Activated T-cell treated with anti-CD3 and anti-CD28 coated beads, Interleukin-2, amount 50 U/mL, for 72 hours (primary cell): ENCODE data around the gene ARMC7. TPM values are rescaled to one million over a fixed set of nuclear protein-coding genes. Genes with fewer than 3 reads are reported as not detected.

Experiments
- ATAC-seq, 2 donors: fragments of 150-1000 bp; cut with Tn5 transposase; replicated peaks in 1 of 2; 2 replicates each; pipeline ENCODE4 v1.10.0; 2021; ENCODE audit warnings: moderate library complexity in 2 of 2, mild to moderate bottlenecking in 1 of 2
- DNase-seq, 2 donors: peaks; one replicate each; pipeline ENCODE4 v3.0.0; 2021 to 2022; ENCODE audit warnings: mixed read lengths in 1 of 2
- H3K27ac Mint-ChIP-seq: one replicate; pipeline ENCODE4 v1.8.0; 2022; ENCODE audit warnings: mild to moderate bottlenecking, moderate library complexity, mixed read lengths
- H3K27me3 Mint-ChIP-seq: one replicate; pipeline ENCODE4 v1.8.0; 2022; ENCODE audit warnings: low read depth, mixed read lengths
- H3K36me3 Mint-ChIP-seq, 2 donors: one replicate each; pipeline ENCODE4 v1.8.0; 2022; ENCODE audit warnings: mixed read lengths in 2 of 2, mild to moderate bottlenecking in 1 of 2; ENCODE audit not compliant: insufficient read depth in 2 of 2
- H3K4me1 Mint-ChIP-seq: one replicate; pipeline ENCODE4 v1.8.0; 2022; ENCODE audit warnings: low read depth, mixed read lengths
- H3K4me3 Mint-ChIP-seq, 2 donors: one replicate each; pipeline ENCODE4 v1.8.0; 2022; ENCODE audit warnings: mild to moderate bottlenecking in 2 of 2, mixed read lengths in 2 of 2, moderate library complexity in 2 of 2
- H3K9me3 Mint-ChIP-seq, 2 donors: one replicate each; pipeline ENCODE4 v1.8.0; 2022; ENCODE audit warnings: mixed read lengths in 2 of 2
- total RNA-seq, 2 donors: library from RNA; stranded (reverse); gene quantifications; one replicate each; pipeline ENCODE4 v1.2.3, GENCODE V29; 2022

ARMC7 gene
- 10 to 100 TPM; 10.6 to 12.9 TPM for total RNA-seq

- no peaks in the 10 kb centered on the region for H3K27me3 Mint-ChIP-seq
- peaks cover 39% of the 10 kb centered on the region for H3K4me1 Mint-ChIP-seq
- H3K36me3 Mint-ChIP-seq: peaks cover 5% of the 10 kb centered on the region in 2 donors
- ATAC-seq (peak; percentile 85 to 87), DNase-seq (peak; percentile 94 to 97)
- peak within 1 kb of the TSS; percentile 92 for H3K4me3 Mint-ChIP-seq
- H3K9me3 Mint-ChIP-seq: no peaks in the 10 kb centered on the region
- H3K27ac Mint-ChIP-seq: peak within 1 kb of the TSS; percentile 87
Measured at GRCh38 chr17:75109407-75110233, at the start of gene ARMC7. TSS of gene ARMC7 (plus strand) at chr17:75109969. CDS start at chr17:75110289, 320 bp downstream.

GRCh38 chr17:75060434-75061054 is 49.2 kb upstream of the ARMC7 start:
- Mint-ChIP-seq H3K36me3 (peaks cover 0 to 14% of the 10 kb centered on the region in 2 donors), H3K4me3 (no peak overlapping the region), H3K27me3 (no peaks in the 10 kb centered on the region), H3K27ac (no peak overlapping the region), H3K9me3 (no peaks in the 10 kb centered on the region), H3K4me1 (peaks cover 19% of the 10 kb centered on the region)
- ATAC-seq (no peak), DNase-seq (no peak)

- Mint-ChIP-seq H3K9me3 (no peaks in the 10 kb centered on the region), H3K27me3 (no peaks in the 10 kb centered on the region), H3K4me1 (peaks cover 24% of the 10 kb centered on the region), H3K27ac (no peak overlapping the region), H3K4me3 (no peak overlapping the region), H3K36me3 (peaks cover 0 to 14% of the 10 kb centered on the region in 2 donors)
- DNase-seq: no peak
- ATAC-seq: no peak
Measured at GRCh38 chr17:75061055-75061438, 48.7 kb upstream of the ARMC7 start.

- H3K4me1 Mint-ChIP-seq: peaks cover 29% of the 10 kb centered on the region
- peaks cover 0 to 11% of the 10 kb centered on the region in 2 donors for H3K36me3 Mint-ChIP-seq
- no peaks in the 10 kb centered on the region for H3K9me3 Mint-ChIP-seq
- no peak overlapping the region for H3K4me3 Mint-ChIP-seq
- DNase-seq (no peak), ATAC-seq (no peak)
- no peaks in the 10 kb centered on the region for H3K27me3 Mint-ChIP-seq
- H3K27ac Mint-ChIP-seq: no peak overlapping the region
Measured at GRCh38 chr17:75061618-75062017, 48.2 kb upstream of the ARMC7 start.

- no peaks in the 10 kb centered on the region for H3K9me3 Mint-ChIP-seq
- no peak for DNase-seq
- H3K27me3 Mint-ChIP-seq: no peaks in the 10 kb centered on the region
- no peak overlapping the region for H3K27ac Mint-ChIP-seq
- H3K4me1 Mint-ChIP-seq: peaks cover 44% of the 10 kb centered on the region
- H3K36me3 Mint-ChIP-seq: peaks cover 0 to 6% of the 10 kb centered on the region in 2 donors
- ATAC-seq: no peak
- H3K4me3 Mint-ChIP-seq: no peak overlapping the region
Measured at GRCh38 chr17:75063201-75063600, 46.6 kb upstream of the ARMC7 start.

- Mint-ChIP-seq H3K27ac (no peak overlapping the region), H3K9me3 (no peaks in the 10 kb centered on the region), H3K27me3 (no peaks in the 10 kb centered on the region), H3K4me3 (no peak overlapping the region), H3K36me3 (peaks cover 0 to 6% of the 10 kb centered on the region in 2 donors), H3K4me1 (peaks cover 45% of the 10 kb centered on the region)
- DNase-seq: no peak
- ATAC-seq: no peak
Measured at GRCh38 chr17:75063626-75064025, 46.1 kb upstream of the ARMC7 start.

- no peak for ATAC-seq
- Mint-ChIP-seq H3K4me3 (no peak overlapping the region), H3K27ac (no peak overlapping the region)
Measured at GRCh38 chr17:75064040-75064439, 45.7 kb upstream of the ARMC7 start.

GRCh38 chr17:75064460-75064859 is 45.3 kb upstream of the ARMC7 start:
- Mint-ChIP-seq H3K9me3 (no peaks in the 10 kb centered on the region), H3K4me3 (peak overlapping the region in 1 of 2 donors; percentile 39), H3K27ac (peak overlapping the region; percentile 51), H3K27me3 (no peaks in the 10 kb centered on the region), H3K4me1 (peaks cover 42% of the 10 kb centered on the region), H3K36me3 (peaks cover 0 to 6% of the 10 kb centered on the region in 2 donors)
- ATAC-seq: no peak
- DNase-seq: no peak

More at GRCh38 chr17:75064040-75064439, 45.7 kb upstream of the ARMC7 start:
- DNase-seq: no peak
- Mint-ChIP-seq H3K4me1 (peaks cover 45% of the 10 kb centered on the region), H3K27me3 (no peaks in the 10 kb centered on the region), H3K9me3 (no peaks in the 10 kb centered on the region), H3K36me3 (peaks cover 0 to 6% of the 10 kb centered on the region in 2 donors)

GRCh38 chr17:75064867-75065561 is 44.8 kb upstream of the ARMC7 start:
- H3K27me3 Mint-ChIP-seq: no peaks in the 10 kb centered on the region
- H3K4me3 Mint-ChIP-seq: peak overlapping the region; percentile 55 to 57
- ATAC-seq (no peak), DNase-seq (no peak)
- H3K27ac Mint-ChIP-seq: peak overlapping the region; percentile 86
- H3K4me1 Mint-ChIP-seq: peaks cover 36% of the 10 kb centered on the region
- peaks cover 0 to 4% of the 10 kb centered on the region in 2 donors for H3K36me3 Mint-ChIP-seq
- H3K9me3 Mint-ChIP-seq: no peaks in the 10 kb centered on the region

- ATAC-seq: peak; percentile 62
- Mint-ChIP-seq H3K36me3 (peaks cover 0 to 4% of the 10 kb centered on the region in 2 donors), H3K27me3 (no peaks in the 10 kb centered on the region), H3K4me3 (peak overlapping the region; percentile 55 to 57), H3K4me1 (peaks cover 36% of the 10 kb centered on the region), H3K9me3 (no peaks in the 10 kb centered on the region), H3K27ac (peak overlapping the region; percentile 86)
- no peak for DNase-seq
Measured at GRCh38 chr17:75065562-75066151, 44.1 kb upstream of the ARMC7 start.

- Mint-ChIP-seq H3K27me3 (no peaks in the 10 kb centered on the region), H3K4me1 (peaks cover 36% of the 10 kb centered on the region), H3K36me3 (peaks cover 0 to 3% of the 10 kb centered on the region in 2 donors), H3K4me3 (peak overlapping the region in 1 of 2 donors; percentile 47), H3K9me3 (no peaks in the 10 kb centered on the region), H3K27ac (no peak overlapping the region)
- DNase-seq (peak; percentile 30 to 31), ATAC-seq (peak; percentile 76 to 80)
Measured at GRCh38 chr17:75067856-75068255, 41.9 kb upstream of the ARMC7 start.

- Mint-ChIP-seq H3K27me3 (no peaks in the 10 kb centered on the region), H3K36me3 (no peaks in the 10 kb centered on the region), H3K4me3 (no peak overlapping the region), H3K27ac (no peak overlapping the region), H3K9me3 (no peaks in the 10 kb centered on the region), H3K4me1 (peaks cover 36% of the 10 kb centered on the region)
- DNase-seq: no peak
- no peak for ATAC-seq
Measured at GRCh38 chr17:75068750-75069149, 41.0 kb upstream of the ARMC7 start.

- Mint-ChIP-seq H3K36me3 (no peaks in the 10 kb centered on the region), H3K4me3 (no peak overlapping the region), H3K4me1 (peaks cover 34% of the 10 kb centered on the region), H3K27me3 (no peaks in the 10 kb centered on the region), H3K27ac (no peak overlapping the region), H3K9me3 (no peaks in the 10 kb centered on the region)
- ATAC-seq (no peak), DNase-seq (no peak)
Measured at GRCh38 chr17:75069783-75070182, 40.0 kb upstream of the ARMC7 start.
